Keratinocyte (primary cell): ENCODE results near the gene MGLL. TPM values are rescaled to one million over a fixed set of nuclear protein-coding genes. Genes with fewer than 3 reads are reported as not detected.

Experiments
- DNase-seq: peaks from one replicate; pipeline ENCODE4 v3.0.0-alpha.2; 2011; ENCODE audit warnings: low read depth, missing footprints, low spot score
- FAIRE-seq: peaks from 2 replicates; lab custom pipeline; 2011; peaks lifted over from hg19 to GRCh38; lab: Jason Lieb, UNC
- H2AFZ ChIP-seq: 2 replicates; pipeline ENCODE4 v1.6.0; 2012; ENCODE audit warnings: low read length, control low read depth, inconsistent platforms; ENCODE audit not compliant: control insufficient read depth
- H3K27ac ChIP-seq: 2 replicates; pipeline ENCODE4 v1.5.1; 2011; ENCODE audit warnings: low read length; ENCODE audit not compliant: control insufficient read depth, insufficient read depth
- H3K27me3 ChIP-seq: 3 replicates; pipeline ENCODE4 v1.6.0; 2011; ENCODE audit warnings: low read length; ENCODE audit not compliant: control insufficient read depth, insufficient read depth; ENCODE audit errors: extremely low read depth
- H3K36me3 ChIP-seq, 2 experiments: 2 replicates in 1 of 2; 3 replicates in 1 of 2; pipeline ENCODE4 v1.5.1; 2011; ENCODE audit warnings: low read length in 2 of 2, mild to moderate bottlenecking in 1 of 2; ENCODE audit not compliant: control insufficient read depth in 2 of 2, insufficient read depth in 2 of 2; ENCODE audit errors: extremely low read depth in 1 of 2
- H3K4me1 ChIP-seq: 3 replicates; pipeline ENCODE4 v1.5.1; 2011; ENCODE audit warnings: low read length; ENCODE audit not compliant: control insufficient read depth, insufficient read depth; ENCODE audit errors: extremely low read depth
- H3K4me2 ChIP-seq: 3 replicates; pipeline ENCODE4 v1.6.0; 2011; ENCODE audit warnings: low read depth, low read length; ENCODE audit not compliant: control insufficient read depth, insufficient read depth; ENCODE audit errors: extremely low read depth
- H3K4me3 ChIP-seq, 3 experiments: fragments of 200-600 bp in 1 of 3; sonication (generic) in 1 of 3; 2 replicates in 2 of 3; 3 replicates in 1 of 3; pipeline ENCODE4 v1.5.1; 2011 to 2016; ENCODE audit warnings: low read length in 3 of 3, mild to moderate bottlenecking in 3 of 3, control low read depth in 2 of 3, inconsistent platforms in 1 of 3, low read depth in 1 of 3, mixed read lengths in 1 of 3, mixed run types in 1 of 3, moderate library complexity in 1 of 3; ENCODE audit not compliant: control insufficient read depth in 2 of 3, insufficient read depth in 2 of 3; ENCODE audit errors: extremely low read depth in 1 of 3
- H3K79me2 ChIP-seq: 2 replicates; pipeline ENCODE4 v1.6.0; 2012; ENCODE audit warnings: low read length; ENCODE audit not compliant: control insufficient read depth, insufficient read depth
- H3K9ac ChIP-seq: 3 replicates; pipeline ENCODE4 v1.6.0; 2011; ENCODE audit warnings: low read length; ENCODE audit not compliant: control insufficient read depth, insufficient read depth; ENCODE audit errors: extremely low read depth
- H3K9me1 ChIP-seq: 3 replicates; pipeline ENCODE4 v1.6.0; 2011; ENCODE audit warnings: low read length; ENCODE audit not compliant: control insufficient read depth, insufficient read depth; ENCODE audit errors: extremely low read depth
- H3K9me3 ChIP-seq: 2 replicates; pipeline ENCODE4 v1.5.1; 2012; ENCODE audit warnings: low read depth, low read length; ENCODE audit not compliant: control insufficient read depth
- H4K20me1 ChIP-seq: 3 replicates; pipeline ENCODE4 v1.6.0; 2011; ENCODE audit warnings: low read length; ENCODE audit not compliant: control insufficient read depth, insufficient read depth; ENCODE audit errors: extremely low read depth
- EZH2 ChIP-seq: IDR thresholded peaks from one replicate; pipeline ENCODE4 v1.6.1; 2012; ENCODE audit warnings: inconsistent platforms, mild to moderate bottlenecking, low read length, moderate library complexity
- dilution Hi-C: fragments of 300-500 bp; cut with MboI; formaldehyde crosslinking; loops from one replicate; pipeline ENCODE4 v1.7.0; 2020; ENCODE audit warnings: low sequenced_read_pairs; ENCODE audit not compliant: extremely low pct_ligation_motif_present
- polyA plus RNA-seq, 5 experiments: library from polyadenylated mRNA; depleted of rRNA in 3 of 5; stranded (reverse) in 3 of 5; stranded (forward) in 1 of 5; unstranded in 1 of 5; fragments of >200 nt; gene quantifications; 1 replicate in 1 of 5; 2 replicates in 3 of 5; 3 replicates in 1 of 5; pipeline versions ENCODE4 v1.2.1 to v1.2.3, GENCODE V29; 2011 to 2012; ENCODE audit warnings: missing spikeins in 2 of 5, low read depth in 1 of 5, low replicate concordance in 1 of 5
- TF ChIP-seq, protein P1 (sequence below), 3 experiments: IDR thresholded peaks in 1 of 3; conservative IDR thresholded peaks in 1 of 3; optimal IDR thresholded peaks in 1 of 3; 2 replicates in 2 of 3; 3 replicates in 1 of 3; pipeline versions ENCODE3 to v1.5.1; 2011; ENCODE audit warnings: low read length in 3 of 3, mild to moderate bottlenecking in 3 of 3, moderate library complexity in 2 of 3, control low read depth in 1 of 3, inconsistent platforms in 1 of 3; ENCODE audit not compliant: insufficient read depth in 2 of 3; ENCODE audit errors: extremely low read depth in 1 of 3

Gene MGLL
- polyA plus RNA-seq, 1 donor (not counting 4 experiments of a cell fraction or from before 2014, with no cell fraction given), result 17.8 TPM

DNA sequence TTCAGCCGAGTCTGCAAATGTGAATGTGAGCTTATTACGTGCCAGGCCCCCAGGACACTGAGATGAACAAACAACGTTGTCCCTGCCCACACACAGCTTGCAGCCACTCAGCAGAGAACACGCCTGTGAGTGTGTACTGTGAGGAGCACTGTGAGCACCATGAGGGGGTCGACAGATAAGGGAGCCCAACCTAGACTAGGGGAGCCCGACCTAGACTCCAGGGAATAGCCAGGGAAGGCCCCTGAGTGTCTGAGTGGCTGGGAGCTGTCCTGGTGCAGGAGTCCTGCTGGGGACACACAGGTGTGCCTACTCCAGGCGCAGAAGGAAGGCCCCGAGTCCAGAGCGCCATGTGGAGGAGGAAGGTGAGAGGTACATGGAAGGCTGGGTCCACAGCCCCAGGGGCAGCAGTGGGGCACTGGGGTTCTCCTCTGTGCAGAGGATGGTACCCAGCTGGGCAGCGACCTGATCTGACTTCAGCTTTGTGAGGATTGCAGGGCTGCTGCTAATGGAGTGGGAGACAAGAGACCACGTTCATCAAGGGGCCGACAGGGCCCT lies 36.5 kb downstream of the MGLL start:
- Histone ChIP-seq H3K9me1 (no peaks in the 10 kb centered on the region), H3K9me3 (no peaks in the 10 kb centered on the region), H3K9ac (no peak overlapping the region), H3K79me2 (no peaks in the 10 kb centered on the region), H2AFZ (no peak overlapping the region), H3K4me3 (no peak overlapping the region), H3K27me3 (no peaks in the 10 kb centered on the region), H3K27ac (no peak overlapping the region), H3K4me1 (peaks cover 13% of the 10 kb centered on the region), H4K20me1 (no peaks in the 10 kb centered on the region), H3K4me2 (no peak overlapping the region), H3K36me3 (peaks cover 3 to 5% of the 10 kb centered on the region in 2 experiments)
- no peak for FAIRE-seq
- TF ChIP-seq, protein P1, sequence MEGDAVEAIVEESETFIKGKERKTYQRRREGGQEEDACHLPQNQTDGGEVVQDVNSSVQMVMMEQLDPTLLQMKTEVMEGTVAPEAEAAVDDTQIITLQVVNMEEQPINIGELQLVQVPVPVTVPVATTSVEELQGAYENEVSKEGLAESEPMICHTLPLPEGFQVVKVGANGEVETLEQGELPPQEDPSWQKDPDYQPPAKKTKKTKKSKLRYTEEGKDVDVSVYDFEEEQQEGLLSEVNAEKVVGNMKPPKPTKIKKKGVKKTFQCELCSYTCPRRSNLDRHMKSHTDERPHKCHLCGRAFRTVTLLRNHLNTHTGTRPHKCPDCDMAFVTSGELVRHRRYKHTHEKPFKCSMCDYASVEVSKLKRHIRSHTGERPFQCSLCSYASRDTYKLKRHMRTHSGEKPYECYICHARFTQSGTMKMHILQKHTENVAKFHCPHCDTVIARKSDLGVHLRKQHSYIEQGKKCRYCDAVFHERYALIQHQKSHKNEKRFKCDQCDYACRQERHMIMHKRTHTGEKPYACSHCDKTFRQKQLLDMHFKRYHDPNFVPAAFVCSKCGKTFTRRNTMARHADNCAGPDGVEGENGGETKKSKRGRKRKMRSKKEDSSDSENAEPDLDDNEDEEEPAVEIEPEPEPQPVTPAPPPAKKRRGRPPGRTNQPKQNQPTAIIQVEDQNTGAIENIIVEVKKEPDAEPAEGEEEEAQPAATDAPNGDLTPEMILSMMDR (optimal IDR thresholded peaks at IDR 0.05 in 1 of 3, IDR thresholded peaks at IDR 0.05 in 1 of 3, conservative IDR thresholded peaks at IDR 0.05 in 1 of 3; ENCODE audit: extremely low read depth in 1 of 3, insufficient read depth in 2 of 3, low read length in 3 of 3), result no peak
- TF ChIP-seq EZH2, result no peak
- dilution Hi-C loops, result no loop called here
- DNase-seq, result no peak

DNA sequence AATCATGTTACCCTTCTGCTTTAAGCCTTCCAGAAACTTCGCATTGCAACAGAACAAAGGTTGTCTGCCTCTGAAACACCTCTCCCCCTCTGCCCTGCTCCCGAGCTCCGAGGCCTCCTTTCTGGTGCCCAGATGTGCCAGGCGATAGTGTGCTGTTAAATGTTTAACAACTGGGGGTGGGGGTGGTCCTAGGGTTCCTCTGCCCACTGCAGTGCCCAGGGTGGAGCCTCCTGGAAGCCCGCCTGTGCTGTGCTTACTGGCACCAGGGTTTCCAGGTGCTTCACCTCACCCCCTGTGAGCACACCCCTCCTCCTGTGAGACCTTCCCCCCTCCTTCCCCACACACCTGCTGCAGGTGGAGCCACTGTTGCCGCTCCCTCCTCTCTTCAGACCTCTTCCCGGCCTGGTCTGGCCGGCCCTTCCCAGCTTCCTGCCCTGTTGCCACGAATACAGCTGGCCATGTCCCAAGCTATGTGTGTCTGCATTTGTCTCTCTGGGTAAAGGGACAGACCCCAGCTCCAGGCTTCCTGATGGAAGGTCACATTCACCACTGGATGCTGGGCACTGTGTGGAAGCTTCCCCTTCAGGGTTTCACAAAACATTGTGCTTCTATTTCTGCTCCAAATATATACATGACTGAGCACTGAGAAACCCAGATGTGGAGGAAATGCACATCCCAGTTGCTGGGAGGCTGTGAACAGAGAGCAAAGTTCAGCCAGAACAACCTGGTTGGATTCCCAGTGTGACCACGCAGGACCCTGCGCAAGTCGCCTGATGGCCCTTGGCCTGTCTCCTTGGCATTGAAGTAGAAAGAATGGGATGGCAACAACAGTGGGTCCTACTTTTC lies 37.2 kb downstream of the MGLL start:
- H3K4me2 ChIP-seq, result no peak overlapping the region
- H3K4me3 ChIP-seq, result no peak overlapping the region
- H3K36me3 ChIP-seq, result peaks cover 5 to 9% of the 10 kb centered on the region in 2 experiments
- H2AFZ ChIP-seq, result no peak overlapping the region
- H3K4me1 ChIP-seq, result peaks cover 14% of the 10 kb centered on the region
- no peaks in the 10 kb centered on the region for H3K9me1 ChIP-seq
- no peaks in the 10 kb centered on the region for H3K79me2 ChIP-seq
- H4K20me1 ChIP-seq, result no peaks in the 10 kb centered on the region
- H3K27me3 ChIP-seq, result no peaks in the 10 kb centered on the region
- DNase-seq, result no peak
- no peaks in the 10 kb centered on the region for H3K9me3 ChIP-seq
- H3K9ac ChIP-seq, result no peak overlapping the region
- no peak overlapping the region for H3K27ac ChIP-seq
- dilution Hi-C loops, result no loop called here
- no peak for FAIRE-seq
- TF ChIP-seq, protein P1 (optimal IDR thresholded peaks at IDR 0.05 in 1 of 3, IDR thresholded peaks at IDR 0.05 in 1 of 3, conservative IDR thresholded peaks at IDR 0.05 in 1 of 3; ENCODE audit: extremely low read depth in 1 of 3, insufficient read depth in 2 of 3, low read length in 3 of 3), result no peak
- TF ChIP-seq EZH2, result no peak
